ENCODE measurements around the gene DPYD.

Gene DPYD

GRCh38 chr1:97412737-97413136 is 508.1 kb downstream of the DPYD start:
- no peaks in the 10 kb centered on the region for H3K9me3 Mint-ChIP-seq
- H3K36me3 Mint-ChIP-seq (ENCODE audit: low read depth) = no peaks in the 10 kb centered on the region
- DNase-seq = no peak
- no peaks in the 10 kb centered on the region for H3K4me1 Mint-ChIP-seq
- no peak for TF ChIP-seq CTCF (IDR thresholded peaks at IDR 0.05)
- no peak overlapping the region for H3K27ac Mint-ChIP-seq
- no peak overlapping the region for H3K4me3 Mint-ChIP-seq
- H3K27me3 Mint-ChIP-seq (ENCODE audit: low read depth, poor library complexity) = no peaks in the 10 kb centered on the region

- TF ChIP-seq CTCF (IDR thresholded peaks at IDR 0.05) = no peak
- Mint-ChIP-seq H3K27ac (no peak overlapping the region), H3K27me3 (ENCODE audit: low read depth, poor library complexity) (no peaks in the 10 kb centered on the region), H3K36me3 (ENCODE audit: low read depth) (no peaks in the 10 kb centered on the region), H3K9me3 (no peaks in the 10 kb centered on the region), H3K4me1 (no peaks in the 10 kb centered on the region), H3K4me3 (no peak overlapping the region)
- DNase-seq = no peak
Observed at GRCh38 chr1:97412166-97412565, 508.7 kb downstream of the DPYD start.

- no peaks in the 10 kb centered on the region for H3K27me3 Mint-ChIP-seq (ENCODE audit: low read depth, poor library complexity)
- no peak overlapping the region for H3K27ac Mint-ChIP-seq
- H3K36me3 Mint-ChIP-seq (ENCODE audit: low read depth) = no peaks in the 10 kb centered on the region
- no peak for TF ChIP-seq CTCF (IDR thresholded peaks at IDR 0.05)
- DNase-seq = no peak
- H3K4me3 Mint-ChIP-seq = no peak overlapping the region
- no peaks in the 10 kb centered on the region for H3K9me3 Mint-ChIP-seq
- no peaks in the 10 kb centered on the region for H3K4me1 Mint-ChIP-seq
Observed at GRCh38 chr1:97396463-97396862, 524.4 kb downstream of the DPYD start.

GRCh38 chr1:97392701-97393100 is 528.1 kb downstream of the DPYD start:
- Mint-ChIP-seq H3K27ac (no peak overlapping the region), H3K4me3 (no peak overlapping the region), H3K4me1 (no peaks in the 10 kb centered on the region), H3K27me3 (ENCODE audit: low read depth, poor library complexity) (peaks cover 3% of the 10 kb centered on the region), H3K9me3 (no peaks in the 10 kb centered on the region), H3K36me3 (ENCODE audit: low read depth) (no peaks in the 10 kb centered on the region)
- no peak for DNase-seq
- TF ChIP-seq CTCF (IDR thresholded peaks at IDR 0.05) = no peak

GRCh38 chr1:97385536-97386277 is 535.1 kb downstream of the DPYD start:
- Mint-ChIP-seq H3K4me1 (no peaks in the 10 kb centered on the region), H3K4me3 (no peak overlapping the region), H3K9me3 (no peaks in the 10 kb centered on the region), H3K36me3 (ENCODE audit: low read depth) (no peaks in the 10 kb centered on the region), H3K27me3 (ENCODE audit: low read depth, poor library complexity) (peaks cover 3% of the 10 kb centered on the region), H3K27ac (no peak overlapping the region)
- TF ChIP-seq CTCF (IDR thresholded peaks at IDR 0.05) = no peak
- DNase-seq = no peak

- H3K27me3 Mint-ChIP-seq (ENCODE audit: low read depth, poor library complexity) = peaks cover 3% of the 10 kb centered on the region
- H3K4me3 Mint-ChIP-seq = no peak overlapping the region
- no peaks in the 10 kb centered on the region for H3K4me1 Mint-ChIP-seq
- DNase-seq = no peak
- no peak overlapping the region for H3K27ac Mint-ChIP-seq
- H3K36me3 Mint-ChIP-seq (ENCODE audit: low read depth) = no peaks in the 10 kb centered on the region
- no peaks in the 10 kb centered on the region for H3K9me3 Mint-ChIP-seq
- no peak for TF ChIP-seq CTCF (IDR thresholded peaks at IDR 0.05)
Observed at GRCh38 chr1:97384294-97384968, 536.4 kb downstream of the DPYD start.

All from nephron progenitor cell (in vitro differentiated cells).